Activated CD4-positive, alpha-beta T cell treated with anti-CD3 and anti-CD28 coated beads for 24 hours (primary cell): Measurements from ENCODE around the gene CEP72.

Source experiments
- DNase-seq, 2 donors: peaks; one replicate each; pipeline ENCODE4 v3.0.0-alpha.2; 2020; ENCODE audit warnings: low read depth in 2 of 2

Gene CEP72

DNA sequence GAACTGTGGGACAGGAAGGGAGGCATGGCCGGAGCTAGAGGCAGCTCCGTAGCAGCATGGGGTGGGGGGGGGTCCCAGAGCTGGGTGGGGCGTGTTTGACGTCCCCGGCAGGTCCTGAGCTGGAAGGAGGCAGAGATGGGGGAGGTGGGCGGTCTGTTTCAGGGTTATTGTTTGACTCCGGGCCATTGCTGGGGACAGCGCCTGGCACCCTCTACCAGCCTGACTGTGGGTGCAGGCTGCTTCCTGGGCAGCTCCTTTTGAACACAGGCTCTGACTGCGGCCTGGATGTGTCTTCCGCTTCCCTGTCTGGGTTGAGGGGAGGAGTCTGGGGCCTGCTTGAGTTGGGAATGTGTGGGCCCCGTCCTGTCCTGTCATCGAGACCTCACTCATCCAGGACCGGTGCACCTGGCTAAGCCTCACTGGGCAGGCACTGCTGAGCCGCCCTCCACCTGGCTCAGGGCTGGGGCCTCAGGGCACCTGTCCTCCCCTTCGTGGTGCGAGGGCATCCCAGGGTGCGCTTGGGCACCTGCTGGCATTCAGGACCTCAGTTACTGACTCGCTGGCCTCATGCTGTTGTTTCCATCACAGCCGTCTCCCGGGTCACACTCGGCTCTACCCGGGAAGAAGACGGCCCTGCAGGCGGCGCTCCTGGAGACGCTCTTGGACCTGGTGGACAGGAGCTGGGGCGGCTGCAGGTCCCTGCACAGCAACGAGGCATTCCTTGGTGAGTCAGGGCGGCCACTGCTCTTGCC, 26.5 kb downstream of the CEP72 start:
- no peak for DNase-seq

DNA sequence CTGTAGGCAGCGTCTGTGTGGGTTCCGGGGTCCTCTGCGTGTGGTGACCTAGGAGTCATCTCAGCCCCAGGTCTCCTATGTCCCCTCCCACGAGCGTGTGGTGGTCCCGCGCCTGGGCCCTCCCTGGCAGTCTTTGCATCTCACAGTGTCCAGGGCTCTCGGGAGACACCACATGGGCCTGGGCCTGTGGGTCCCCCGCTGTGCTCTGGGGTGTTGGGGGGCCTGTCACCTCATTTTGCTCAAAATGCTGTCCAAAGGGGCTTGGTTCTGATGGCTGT, 27.1 kb downstream of the CEP72 start:
- DNase-seq = no peak

DNA sequence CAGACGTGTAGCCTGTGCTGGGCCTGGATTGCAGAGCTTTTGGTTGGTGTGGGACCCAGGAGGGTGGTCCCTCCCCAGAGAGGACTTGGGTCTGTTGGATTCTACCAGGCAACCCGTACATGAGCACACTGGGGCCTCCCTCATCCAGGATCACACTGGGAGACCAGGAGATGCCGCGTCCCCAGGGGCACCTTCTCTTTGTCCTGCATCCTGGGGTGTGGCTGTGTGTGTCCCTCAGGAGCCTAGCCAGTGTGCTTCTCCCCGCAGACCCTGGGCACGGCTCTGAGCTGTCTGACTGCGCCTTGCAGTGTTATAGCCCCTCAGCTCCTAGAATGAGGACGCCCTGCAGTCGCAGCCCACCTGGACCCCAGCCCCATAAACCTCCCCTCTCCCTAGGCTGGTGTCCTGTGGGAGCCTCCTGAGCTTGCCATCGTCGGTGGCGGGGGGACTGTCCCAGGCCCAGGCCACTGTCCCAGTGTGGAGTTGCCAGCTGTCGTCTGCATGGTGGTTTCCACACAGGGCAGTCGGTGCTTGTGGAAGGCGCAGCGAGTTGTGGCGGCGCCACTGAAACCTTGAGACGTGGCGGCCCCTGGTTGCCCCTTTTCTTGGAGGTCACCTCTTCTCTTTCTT, 27.6 kb downstream of the CEP72 start:
- DNase-seq = no peak

DNA sequence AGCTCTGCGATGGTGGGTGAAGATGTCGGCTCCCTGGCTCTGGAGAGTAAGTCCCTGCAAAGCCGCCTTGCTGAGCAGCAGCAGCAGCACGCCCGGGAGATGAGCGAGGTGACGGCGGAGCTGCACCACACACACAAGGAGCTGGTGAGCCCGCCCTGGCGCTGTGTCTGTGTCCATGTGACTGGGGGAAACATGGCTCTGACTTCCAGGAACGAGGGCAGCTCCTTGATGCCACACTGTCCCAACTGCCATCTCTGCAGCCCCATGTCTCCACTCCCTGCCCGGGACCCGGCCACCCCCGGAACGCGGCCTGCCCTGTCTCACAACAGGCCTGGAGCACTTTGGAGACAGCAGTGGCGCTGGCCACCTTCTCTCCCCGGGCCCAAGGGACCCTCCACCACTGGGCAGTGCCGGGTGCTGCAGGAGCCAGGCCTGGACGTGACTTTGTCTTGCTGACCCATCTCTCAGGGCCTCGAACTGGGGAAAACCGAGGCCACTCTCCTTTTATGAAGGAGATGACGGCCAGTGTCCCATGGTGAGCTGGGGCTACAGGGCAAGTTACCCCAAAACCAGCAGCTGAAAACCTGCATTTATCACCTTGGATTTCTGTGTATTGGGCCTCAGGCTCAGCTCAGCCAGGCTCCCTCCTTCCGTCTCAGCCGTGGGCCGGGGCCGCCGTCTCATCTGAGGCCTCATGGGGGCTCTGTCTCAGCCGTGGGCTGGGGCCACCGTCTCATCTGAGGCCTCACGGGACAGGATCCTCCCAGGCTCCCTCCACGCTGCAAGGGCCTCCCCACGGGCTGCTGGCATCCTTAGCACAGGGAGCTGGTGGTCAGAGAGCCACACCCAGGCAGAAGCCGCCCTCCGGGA, 28.6 kb downstream of the CEP72 start:
- no peak for DNase-seq

DNA sequence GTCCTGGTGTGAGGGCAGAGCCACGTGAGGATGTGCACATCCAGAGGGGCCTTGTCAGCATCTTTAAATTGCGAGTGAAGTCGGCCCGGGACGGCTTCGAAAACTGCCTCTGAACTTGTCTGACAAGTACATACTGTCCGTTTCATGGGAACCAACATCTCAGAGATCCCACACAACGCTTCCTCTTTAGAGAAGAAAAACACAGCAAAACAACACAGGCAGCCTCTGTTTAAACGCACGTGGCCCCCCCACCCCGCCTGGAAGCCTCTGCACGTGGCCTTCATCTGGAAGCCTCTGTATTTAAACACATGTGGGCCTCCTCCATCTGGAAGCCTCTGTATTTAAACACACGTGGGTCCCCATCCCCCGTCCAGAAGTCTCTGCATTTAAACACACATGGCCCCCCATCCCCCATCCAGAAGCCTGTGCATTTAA, 29.2 kb downstream of the CEP72 start:
- no peak for DNase-seq

DNA sequence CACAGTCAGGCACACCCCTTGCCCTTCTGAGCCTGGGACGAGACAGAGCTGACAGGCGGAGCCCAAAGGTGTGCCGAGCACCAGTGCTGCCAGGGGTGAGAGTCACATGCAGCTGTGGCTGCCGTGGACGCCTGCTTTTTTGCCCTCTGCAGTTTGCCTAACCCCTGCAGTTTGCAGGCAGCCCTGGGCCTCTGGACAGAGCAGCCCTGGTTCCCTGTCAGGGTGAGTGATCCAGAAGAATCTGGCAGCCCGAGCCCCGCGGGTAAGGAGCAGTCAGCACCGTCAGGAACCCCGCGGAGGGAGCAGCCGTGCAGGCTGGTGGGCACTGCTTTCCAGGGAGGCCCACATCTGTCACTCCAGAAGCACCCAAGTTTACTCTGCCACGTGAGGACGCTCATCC, 30.3 kb downstream of the CEP72 start:
- no peak for DNase-seq

DNA sequence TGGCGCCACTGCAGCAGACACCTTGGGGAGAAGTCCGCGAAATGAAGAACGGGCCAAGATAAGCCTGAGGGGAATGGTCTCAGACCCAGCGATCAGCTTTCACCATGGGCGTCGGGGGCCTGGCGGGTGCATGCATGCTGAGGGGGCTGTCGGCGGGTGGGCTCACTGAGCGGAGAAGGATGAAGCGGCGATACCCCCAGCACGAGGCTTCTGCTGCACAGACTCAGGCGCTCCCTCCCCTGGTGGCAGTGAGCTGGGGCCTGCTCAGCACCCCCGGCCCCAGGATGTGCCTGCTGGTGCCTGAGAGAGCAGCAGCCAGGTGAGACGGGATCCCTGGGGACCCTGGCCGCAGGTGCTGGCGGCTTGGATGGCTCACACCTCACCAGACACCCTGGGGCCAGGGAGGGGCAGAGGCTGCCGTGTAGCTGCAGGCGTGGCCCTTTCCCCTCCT, 31.2 kb downstream of the CEP72 start:
- no peak for DNase-seq

DNA sequence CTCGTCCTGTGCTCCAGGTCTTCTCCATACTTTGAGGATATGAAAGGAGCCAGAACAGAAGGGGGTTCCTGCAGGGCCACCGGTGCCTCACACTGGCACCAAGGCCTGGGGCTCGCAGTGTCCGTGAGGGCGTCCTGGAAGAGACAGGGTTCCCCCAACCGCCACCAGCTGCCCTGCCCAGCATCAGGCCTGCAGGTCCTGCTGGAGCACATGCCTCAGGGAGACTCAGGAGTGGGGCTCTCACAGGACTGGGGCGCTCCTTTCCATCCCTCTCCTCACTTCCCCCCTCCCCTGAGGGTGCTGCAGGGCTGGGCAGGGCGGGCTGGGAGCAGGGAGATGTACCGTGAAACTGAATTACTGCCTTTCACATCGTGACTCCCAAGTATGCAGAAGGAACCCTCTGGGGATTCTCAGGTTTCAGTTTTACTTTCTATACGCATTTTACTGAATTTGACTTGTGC, 31.7 kb downstream of the CEP72 start:
- DNase-seq = no peak

DNA sequence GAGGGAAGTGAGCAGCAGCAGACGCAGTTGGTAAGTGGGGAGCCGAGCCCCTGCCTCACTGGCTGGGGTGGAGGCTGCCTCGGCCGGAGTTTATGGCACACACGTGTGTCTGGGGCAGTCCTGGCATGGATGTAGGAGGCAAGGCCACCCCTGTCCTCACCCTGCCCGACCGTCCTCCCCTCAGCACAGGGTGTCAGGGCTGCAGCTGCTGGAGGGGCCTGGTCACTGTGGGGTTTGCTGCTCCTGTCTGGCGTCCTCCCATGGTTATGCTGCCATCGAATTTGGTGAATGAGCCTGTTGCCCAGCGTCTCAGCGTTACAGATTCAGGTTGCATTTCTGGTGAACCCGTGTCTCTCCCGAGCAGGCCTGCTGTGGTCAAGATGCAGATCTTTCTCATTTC, 32.4 kb downstream of the CEP72 start:
- no peak for DNase-seq

DNA sequence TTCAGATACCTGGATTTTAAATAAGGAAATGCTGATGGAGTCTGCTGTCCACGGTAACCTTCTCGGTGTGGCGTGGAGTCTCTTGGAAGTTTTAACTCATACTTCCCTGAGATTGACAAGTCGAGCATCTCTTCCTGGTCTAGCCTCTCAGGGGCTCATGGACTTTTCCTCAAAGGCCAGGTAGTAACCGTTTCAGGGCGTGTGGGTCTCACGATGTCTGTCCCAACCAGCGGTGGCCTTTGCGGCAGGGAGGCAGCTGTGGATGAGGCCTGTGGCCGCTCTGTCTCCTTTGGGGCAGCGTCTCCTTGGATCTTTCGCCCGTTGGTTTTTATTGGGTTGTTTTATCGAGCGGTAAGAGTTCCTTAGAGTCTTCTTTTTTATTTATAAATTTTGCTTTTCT, 32.8 kb downstream of the CEP72 start:
- DNase-seq = no peak

DNA sequence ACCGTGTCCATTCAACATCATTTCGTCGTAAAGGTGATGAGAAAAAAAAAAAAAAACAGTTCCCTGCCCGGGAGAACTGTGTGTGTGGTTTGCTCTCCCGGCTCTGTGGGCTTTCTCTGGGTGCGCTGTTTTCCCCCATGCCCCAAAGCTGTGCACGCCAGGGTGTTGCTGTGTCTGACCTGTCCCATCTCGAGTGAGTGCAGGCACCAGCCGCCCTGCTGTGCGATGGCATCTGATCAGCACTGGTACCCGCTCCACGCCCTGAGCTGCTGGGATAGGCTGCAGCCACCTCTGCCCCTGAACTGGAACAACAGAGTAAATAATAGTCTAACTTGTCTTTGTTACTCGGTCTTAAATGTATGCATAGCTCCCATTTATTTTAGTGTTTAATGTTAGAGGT, 33.3 kb downstream of the CEP72 start:
- DNase-seq = no peak

DNA sequence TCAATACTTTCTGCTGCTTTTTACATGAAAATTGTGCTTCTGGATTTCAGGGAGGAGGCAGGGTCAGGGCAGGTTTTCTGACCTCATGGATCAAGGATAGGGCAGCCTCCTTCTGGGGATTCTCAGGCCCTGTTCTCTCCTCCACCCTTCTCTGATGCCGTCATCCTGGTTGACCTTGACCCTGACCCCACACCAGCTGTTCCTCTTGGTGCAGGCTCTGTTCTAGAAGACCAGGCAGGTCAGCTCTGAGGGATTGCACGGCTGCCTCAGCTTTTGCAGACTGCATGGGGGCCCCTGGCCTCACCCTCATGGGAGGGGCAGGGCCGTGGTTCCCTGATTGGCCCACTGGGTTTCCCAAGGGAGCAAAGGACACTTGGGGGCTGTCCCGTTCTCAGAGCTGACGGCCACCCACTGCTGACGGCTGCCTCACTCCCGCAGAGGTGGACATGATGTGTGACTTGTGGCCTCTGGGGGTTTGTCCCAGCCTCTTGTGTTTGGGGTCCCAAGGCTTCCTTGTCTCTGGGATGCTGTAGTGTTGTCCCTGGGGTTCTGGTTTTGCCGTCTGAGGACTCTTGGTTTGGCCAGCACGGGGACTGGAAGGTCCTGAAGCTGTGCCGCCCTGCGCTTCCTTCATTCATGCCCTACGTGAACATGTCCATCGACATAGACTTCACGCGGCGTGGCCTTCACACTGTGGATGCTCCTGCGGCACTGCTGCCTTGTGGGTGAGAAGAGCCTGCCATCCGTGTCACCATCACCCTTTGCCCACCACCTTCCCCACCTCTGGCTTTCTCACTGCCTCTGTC, 34.5 kb downstream of the CEP72 start:
- no peak for DNase-seq

DNA sequence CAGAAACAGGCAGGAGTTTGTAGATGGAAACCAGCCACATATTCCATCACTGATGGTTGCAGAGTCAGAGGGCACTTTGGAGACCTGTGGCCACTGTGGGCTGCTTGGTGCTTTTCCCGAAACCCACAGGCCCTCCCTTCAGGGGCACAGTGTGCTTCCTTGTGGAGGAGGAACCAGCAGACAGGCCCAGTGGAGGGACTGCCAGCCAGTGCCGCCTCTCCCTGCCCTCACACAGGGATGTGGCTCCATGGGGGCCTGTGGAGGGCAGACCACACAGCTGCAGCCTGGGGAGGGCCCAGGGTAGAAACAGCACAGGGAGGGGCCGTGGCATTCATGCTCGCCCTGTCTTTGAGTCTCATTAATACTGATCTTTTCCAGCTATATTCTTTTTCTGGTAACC, 35.2 kb downstream of the CEP72 start:
- no peak for DNase-seq

DNA sequence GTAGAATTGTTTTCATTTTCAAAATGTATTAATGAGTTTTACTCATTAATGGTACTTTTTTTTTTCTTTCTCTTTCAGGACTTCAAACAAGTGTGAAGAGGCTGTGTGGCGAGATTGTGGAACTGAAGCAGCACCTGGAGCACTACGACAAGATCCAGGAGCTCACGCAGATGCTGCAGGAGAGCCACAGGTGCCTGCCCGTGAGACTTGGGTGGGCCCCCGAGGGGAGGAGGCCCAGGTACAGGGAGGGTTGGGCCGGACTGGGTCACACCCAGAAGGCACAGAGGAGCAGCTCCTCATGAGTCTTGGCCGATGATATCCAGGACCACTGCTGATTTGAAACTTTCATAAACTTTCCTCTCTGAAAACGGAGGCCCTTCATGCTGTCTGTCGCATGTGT, 35.6 kb downstream of the CEP72 start:
- DNase-seq = no peak

DNA sequence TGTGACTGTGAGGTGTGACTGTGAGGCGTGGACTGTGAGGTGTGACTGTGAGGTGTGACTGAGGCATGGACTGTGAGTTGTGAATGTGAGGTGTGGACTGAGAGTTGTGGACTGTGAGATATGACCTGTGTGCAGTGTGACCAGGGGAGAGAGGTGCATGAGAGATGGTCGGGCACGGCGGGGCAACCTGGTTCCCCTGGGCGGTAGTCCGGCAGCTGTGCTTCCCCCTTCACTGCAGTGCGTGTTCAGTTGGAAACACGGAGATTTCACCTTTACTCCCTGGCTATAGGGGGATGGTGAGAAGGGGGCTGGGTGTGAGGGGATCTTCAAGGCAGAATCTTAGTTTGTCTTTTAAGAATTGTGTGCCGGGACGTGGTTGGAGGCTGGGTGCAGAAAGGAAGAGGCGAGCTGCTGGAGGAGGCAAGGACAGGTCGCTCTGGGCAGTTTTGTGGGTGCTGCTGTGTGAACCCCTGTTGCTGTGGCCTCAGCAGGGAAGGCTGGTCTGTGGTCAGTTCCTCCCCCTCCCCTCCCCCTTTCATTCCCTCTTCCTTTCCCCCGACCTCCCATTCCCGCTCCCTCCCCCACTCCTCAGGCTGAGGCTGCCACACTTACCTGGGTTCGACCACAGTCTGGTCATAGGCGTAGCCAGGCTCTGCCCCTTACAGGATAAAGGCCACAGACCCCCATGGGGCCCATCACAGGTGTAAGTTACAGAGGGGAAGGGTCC, 39.3 kb downstream of the CEP72 start:
- no peak for DNase-seq

DNA sequence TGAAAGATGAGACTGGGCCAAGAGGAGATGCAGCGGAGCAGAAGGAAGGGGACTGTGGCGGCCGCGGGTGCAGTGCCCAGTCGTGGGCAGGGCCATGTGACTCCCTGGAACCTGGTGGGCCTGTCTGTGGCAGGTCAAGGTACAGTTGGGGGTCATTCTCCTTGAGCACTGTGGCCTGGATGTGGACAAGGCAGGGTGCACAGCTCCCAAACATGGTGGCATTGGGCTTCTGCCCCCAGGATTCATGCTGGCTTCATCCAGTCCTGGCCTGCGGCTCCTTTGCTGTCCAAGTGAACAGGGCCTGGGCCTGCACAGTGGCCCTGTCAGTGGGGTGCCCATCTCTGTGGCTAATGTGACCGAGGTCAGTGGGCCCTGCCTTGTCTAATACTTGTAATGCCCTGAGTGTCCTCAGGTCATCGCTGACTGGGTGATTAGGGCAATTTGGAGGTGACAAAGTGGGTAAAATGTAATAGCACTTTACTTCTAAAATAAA, 39.9 kb downstream of the CEP72 start:
- no peak for DNase-seq

DNA sequence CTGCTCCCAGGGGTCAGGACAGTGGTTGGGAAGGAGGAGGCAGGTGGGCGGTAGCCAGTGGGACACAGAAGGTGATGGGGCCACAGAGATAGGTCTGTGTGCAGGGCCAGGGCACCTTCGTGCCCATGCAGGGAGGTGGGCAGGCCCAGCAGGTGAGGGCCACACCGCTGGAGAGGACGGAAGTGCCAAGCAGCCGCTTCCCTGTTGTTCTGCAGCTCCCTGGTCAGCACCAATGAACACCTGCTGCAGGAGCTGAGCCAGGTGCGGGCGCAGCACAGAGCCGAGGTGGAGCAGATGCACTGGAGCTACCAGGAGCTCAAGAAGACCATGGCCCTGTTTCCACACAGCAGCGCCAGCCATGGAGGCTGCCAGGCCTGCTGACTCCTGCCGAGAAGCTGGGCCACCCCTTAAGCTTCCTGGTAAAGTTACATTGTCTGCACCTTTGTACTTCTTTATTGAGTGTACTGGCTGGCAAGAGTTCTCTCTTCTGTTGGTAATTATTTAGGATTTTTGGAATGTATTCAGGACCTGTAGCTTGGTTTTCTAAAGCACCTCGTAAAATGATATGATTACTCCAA, 40.7 kb downstream of the CEP72 start:
- no peak for DNase-seq

DNA sequence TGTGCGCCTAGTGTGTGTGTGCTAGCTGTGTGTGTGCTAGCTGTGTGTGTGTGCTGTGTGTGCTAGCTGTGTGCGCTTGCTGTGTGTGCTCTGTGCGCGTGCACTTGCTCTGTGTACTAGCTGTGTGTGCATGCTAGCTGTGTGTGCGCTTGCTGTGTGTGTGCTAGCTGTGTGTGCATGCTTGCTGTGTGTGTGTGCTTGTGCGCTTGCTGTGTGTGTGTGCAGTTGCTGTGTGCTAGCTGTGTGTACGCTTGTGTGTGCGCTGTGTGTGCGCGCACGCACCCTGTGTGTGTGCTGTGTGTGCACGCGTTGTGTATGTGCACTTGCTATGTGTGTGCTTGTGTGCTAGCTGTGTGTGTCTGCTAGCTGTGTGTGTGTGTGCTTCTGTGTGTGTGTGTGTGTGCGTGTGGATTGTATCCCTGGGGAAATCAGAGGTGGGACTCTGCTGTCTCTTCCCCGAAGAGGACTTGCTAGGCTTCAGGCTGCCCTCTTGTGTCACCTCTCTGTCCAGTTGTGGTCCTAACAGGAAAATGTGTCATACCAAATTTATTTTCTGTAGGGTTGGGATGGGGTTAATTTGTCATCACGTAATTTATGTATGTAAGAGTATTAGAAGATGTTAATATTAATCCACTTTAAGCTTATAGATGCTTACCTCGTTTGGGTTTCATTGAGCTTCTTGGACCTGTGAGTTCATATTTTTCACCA, 42.1 kb downstream of the CEP72 start:
- DNase-seq = no peak

DNA sequence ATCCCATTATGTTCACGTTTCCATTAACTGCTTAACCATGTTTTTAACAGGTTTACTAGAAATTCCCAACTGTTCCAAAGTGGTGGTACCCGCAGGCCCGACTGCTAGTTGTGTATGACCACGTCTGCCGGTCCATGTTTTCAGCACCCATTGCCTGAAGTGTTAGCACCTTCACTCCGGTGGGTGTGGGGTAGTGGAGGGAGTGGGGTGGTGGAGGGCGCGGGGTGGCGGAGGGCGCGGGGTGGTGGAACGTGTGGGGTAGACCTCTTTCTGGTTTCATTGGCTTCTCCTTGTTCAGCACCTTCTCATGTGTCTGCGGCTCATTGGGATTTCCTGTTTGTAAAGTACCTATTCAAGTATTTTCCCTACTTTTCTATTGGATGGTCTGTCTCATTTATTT, 43.3 kb downstream of the CEP72 start:
- no peak for DNase-seq

DNA sequence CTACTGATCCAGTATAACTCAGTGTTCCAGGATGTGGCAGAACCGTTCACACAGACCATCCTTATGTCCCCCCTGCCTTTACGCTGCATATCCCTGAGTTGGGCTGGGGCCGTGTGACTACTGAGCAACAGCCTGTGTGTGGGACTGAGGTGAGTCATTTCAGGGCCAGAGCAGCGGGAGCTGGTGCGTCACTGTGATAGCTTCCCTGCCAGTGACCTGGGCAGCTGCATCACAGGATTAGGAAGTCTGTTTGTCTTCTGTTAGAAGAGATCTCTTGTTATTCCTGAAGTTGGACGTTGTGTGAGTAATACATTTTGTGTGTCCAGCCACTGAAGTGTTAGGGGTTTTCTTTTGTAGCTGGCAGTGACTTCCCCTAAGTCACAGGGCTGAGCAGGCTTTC, 45.4 kb downstream of the CEP72 start:
- no peak for DNase-seq
